Measurements from ENCODE around the gene ABCF2. TPM values are rescaled to one million over a fixed set of nuclear protein-coding genes. Genes with fewer than 3 reads are reported as not detected.

Gene ABCF2
- total and polyA plus RNA-seq, 4 donors, result 6.3 to 15.6 (median 10.5) TPM

- Histone ChIP-seq H3K9me3 (ENCODE audit: control insufficient read depth in 4 of 4, low read length in 3 of 4) (no peaks in the 10 kb centered on the region), H3K9ac (ENCODE audit: low read depth in 1 of 2, low read length in 2 of 2) (no peak overlapping the region), H3K27ac (ENCODE audit: low read depth in 1 of 2, low read length in 2 of 2) (no peak overlapping the region), H3K36me3 (ENCODE audit: control insufficient read depth in 4 of 4, insufficient read depth in 3 of 4, low read depth in 1 of 4, low read length in 3 of 4) (no peaks in the 10 kb centered on the region), H3K4me3 (ENCODE audit: low read depth in 1 of 3, low read length in 3 of 3) (no peak overlapping the region), H3K4me1 (ENCODE audit: control insufficient read depth in 4 of 4, insufficient read depth in 4 of 4, low read length in 3 of 4) (no peaks in the 10 kb centered on the region), H3K27me3 (ENCODE audit: control insufficient read depth in 4 of 4, insufficient read depth in 4 of 4, low read length in 3 of 4) (peaks cover 0 to 5% (median 2%) of the 10 kb centered on the region in 4 donors)
- TF ChIP-seq SP1 (IDR thresholded peaks at IDR 0.05) (no peak), GABPA (IDR thresholded peaks at IDR 0.05 in 1 of 2, conservative IDR thresholded peaks at IDR 0.05 in 1 of 2) (no peak), CTCF (IDR thresholded peaks at IDR 0.05; ENCODE audit: low read depth, low read length, missing input control) (no peak), TAF1 (conservative IDR thresholded peaks at IDR 0.05) (no peak), FOXA2 (IDR thresholded peaks at IDR 0.05) (no peak), EGR1 (IDR thresholded peaks at IDR 0.05; ENCODE audit: low read depth in 2 of 2) (no peak), RAD21 (IDR thresholded peaks at IDR 0.05) (no peak), HNF4G (IDR thresholded peaks at IDR 0.05) (no peak), MAX (IDR thresholded peaks at IDR 0.05) (no peak), ATF3 (IDR thresholded peaks at IDR 0.05) (no peak), JUND (IDR thresholded peaks at IDR 0.05) (no peak), RXRA (IDR thresholded peaks at IDR 0.05) (no peak), NR2F2 (IDR thresholded peaks at IDR 0.05) (no peak), ZBTB33 (IDR thresholded peaks at IDR 0.05) (no peak), HNF4A (conservative IDR thresholded peaks at IDR 0.05) (no peak), FOXA1 (IDR thresholded peaks at IDR 0.05) (no peak), REST (IDR thresholded peaks at IDR 0.05) (no peak), YY1 (IDR thresholded peaks at IDR 0.05) (no peak)
- no peak for DNase-seq (ENCODE audit: low spot score)
- WGBS, result 92% methylated on average over 9 of the region's 9 CpGs
Measured at GRCh38 chr7:151265351-151265931, 38.4 kb upstream of the ABCF2 start.
